Stimulated activated naive B cell treated with anti-CD40 and anti-IgM and Interleukin-4, amounts not matched to agents 10 μg/mL and 1 μg/mL and 100 μg/mL, for 72 hours (primary cell): ENCODE results near the gene TMEM98.
"Not testable (repeated sequence)": the region's sequence is repeated elsewhere in the genome, so short reads cannot be mapped to it uniquely, and the experiment has no call there.

Source experiments
- ATAC-seq, 2 donors: fragments of 150-1000 bp; cut with Tn5 transposase; replicated peaks; 2 replicates each; pipeline ENCODE4 v1.10.0; 2021; ENCODE audit warnings: moderate library complexity in 1 of 2
- DNase-seq: peaks from one replicate; pipeline ENCODE4 v3.0.0; 2021
- H3K27ac Mint-ChIP-seq: one replicate; pipeline ENCODE4 v1.8.0; 2022; ENCODE audit warnings: mild to moderate bottlenecking, mixed read lengths
- H3K27me3 Mint-ChIP-seq, 2 donors: one replicate each; pipeline ENCODE4 v1.8.0; 2022; ENCODE audit warnings: mixed read lengths in 2 of 2
- H3K36me3 Mint-ChIP-seq, 2 donors: one replicate each; pipeline ENCODE4 v1.8.0; 2022; ENCODE audit warnings: mixed read lengths in 2 of 2, mild to moderate bottlenecking in 1 of 2
- H3K4me1 Mint-ChIP-seq, 2 donors: one replicate each; pipeline ENCODE4 v1.8.0; 2022; ENCODE audit warnings: mixed read lengths in 2 of 2, mild to moderate bottlenecking in 1 of 2
- H3K4me3 Mint-ChIP-seq, 2 donors: one replicate each; pipeline ENCODE4 v1.8.0; 2022; ENCODE audit warnings: mild to moderate bottlenecking in 2 of 2, mixed read lengths in 2 of 2, moderate library complexity in 1 of 2
- H3K9me3 Mint-ChIP-seq, 2 donors: one replicate each; pipeline ENCODE4 v1.8.0; 2022; ENCODE audit warnings: mixed read lengths in 2 of 2, mild to moderate bottlenecking in 1 of 2

The TMEM98 gene

DNA sequence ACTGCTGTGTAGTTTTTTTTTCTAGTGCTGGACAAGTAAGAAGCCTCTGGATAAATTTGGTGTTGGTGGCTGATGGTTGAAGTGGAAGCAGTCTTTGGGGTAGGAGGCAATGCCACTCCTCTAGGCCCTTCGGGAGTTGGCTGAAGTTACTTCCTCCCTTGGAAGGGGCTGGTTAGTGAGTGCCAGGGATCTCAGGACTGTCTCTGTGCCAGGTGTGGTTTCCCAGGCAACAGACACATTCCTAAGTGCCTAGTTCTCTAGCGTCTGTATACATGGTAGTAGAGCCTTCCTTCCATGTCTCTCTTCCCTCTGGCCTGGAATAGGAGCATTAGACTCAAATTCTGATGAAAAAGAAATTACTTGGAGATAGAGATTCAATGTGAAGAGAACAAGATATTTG lies 15.3 kb downstream of the TMEM98 start:
- Mint-ChIP-seq H3K4me1 (no peaks in the 10 kb centered on the region), H3K9me3 (no peaks in the 10 kb centered on the region), H3K4me3 (no peak overlapping the region), H3K27ac (no peak overlapping the region), H3K27me3 (peaks cover 2 to 9% of the 10 kb centered on the region in 2 donors), H3K36me3 (no peaks in the 10 kb centered on the region)
- ATAC-seq (no peak), DNase-seq (no peak)

DNA sequence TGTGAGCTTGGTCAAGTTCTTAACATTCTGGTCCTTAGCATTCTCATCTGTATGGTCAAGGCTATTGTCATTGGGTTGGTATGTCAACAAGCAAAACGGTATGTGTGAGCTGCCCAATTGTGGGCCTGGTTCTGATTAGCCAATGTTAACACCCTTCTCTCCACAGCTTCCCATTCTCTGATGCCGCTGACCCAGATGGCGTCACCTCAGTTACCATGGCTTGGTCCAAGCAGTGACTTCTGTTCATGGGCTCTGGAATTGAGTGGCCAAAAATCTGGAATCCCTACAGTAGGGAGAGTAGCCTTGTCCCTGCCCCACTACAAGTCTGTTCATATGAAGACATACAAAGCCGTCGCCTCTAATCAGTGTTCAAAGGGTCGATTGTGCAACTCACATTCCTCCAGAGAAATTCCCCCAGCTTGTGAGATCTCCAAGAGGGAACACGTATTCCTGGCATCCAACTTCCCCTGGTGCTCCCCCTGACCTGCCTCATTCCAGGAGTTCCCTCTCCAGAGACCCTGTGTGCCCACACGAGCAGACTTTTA lies 15.8 kb downstream of the TMEM98 start:
- Mint-ChIP-seq H3K36me3 (no peaks in the 10 kb centered on the region), H3K4me3 (no peak overlapping the region), H3K4me1 (no peaks in the 10 kb centered on the region), H3K27ac (no peak overlapping the region), H3K27me3 (peaks cover 3 to 8% of the 10 kb centered on the region in 2 donors), H3K9me3 (no peaks in the 10 kb centered on the region)
- ATAC-seq: no peak
- no peak for DNase-seq

DNA sequence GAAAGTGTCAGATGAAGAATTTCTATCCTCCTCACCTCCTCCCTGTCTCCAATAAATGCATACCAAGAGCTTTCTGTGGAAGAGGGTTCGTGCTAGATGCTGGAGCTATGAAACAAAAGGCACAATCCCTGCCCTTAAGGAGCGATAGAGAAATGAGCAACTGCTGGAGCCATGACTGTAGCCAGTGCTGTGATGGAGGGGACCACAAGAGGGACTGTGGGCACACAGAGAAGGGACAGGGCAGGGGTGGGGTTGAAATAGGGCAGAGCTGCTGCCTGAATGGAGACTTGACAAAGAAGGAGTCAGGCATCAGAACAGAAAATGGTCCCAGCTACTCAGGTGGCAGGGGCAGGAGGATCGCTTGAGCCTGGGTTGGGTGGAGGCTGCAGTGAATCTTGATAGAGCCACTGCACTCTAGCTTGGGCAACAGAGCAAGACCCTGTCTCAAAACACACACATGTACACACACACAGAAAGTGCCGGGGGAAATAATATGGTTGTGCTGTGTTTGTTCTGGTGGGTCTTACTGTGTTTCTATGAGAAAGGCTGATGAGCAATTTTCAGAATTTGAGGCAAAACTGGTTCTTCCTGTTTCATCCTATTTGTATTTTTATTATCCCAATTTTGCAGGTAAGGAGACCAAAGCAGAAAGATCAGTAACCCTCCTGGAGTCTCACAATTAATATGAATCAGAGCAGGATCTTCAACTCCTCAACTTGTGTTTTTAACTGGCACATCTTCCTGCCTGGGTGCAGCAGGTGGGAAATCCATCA lies 16.5 kb downstream of the TMEM98 start:
- Mint-ChIP-seq H3K9me3 (no peaks in the 10 kb centered on the region), H3K36me3 (no peaks in the 10 kb centered on the region), H3K27ac (no peak overlapping the region), H3K4me3 (no peak overlapping the region), H3K4me1 (no peaks in the 10 kb centered on the region), H3K27me3 (peaks cover 8% of the 10 kb centered on the region in 2 donors)
- no peak for ATAC-seq
- no peak for DNase-seq

DNA sequence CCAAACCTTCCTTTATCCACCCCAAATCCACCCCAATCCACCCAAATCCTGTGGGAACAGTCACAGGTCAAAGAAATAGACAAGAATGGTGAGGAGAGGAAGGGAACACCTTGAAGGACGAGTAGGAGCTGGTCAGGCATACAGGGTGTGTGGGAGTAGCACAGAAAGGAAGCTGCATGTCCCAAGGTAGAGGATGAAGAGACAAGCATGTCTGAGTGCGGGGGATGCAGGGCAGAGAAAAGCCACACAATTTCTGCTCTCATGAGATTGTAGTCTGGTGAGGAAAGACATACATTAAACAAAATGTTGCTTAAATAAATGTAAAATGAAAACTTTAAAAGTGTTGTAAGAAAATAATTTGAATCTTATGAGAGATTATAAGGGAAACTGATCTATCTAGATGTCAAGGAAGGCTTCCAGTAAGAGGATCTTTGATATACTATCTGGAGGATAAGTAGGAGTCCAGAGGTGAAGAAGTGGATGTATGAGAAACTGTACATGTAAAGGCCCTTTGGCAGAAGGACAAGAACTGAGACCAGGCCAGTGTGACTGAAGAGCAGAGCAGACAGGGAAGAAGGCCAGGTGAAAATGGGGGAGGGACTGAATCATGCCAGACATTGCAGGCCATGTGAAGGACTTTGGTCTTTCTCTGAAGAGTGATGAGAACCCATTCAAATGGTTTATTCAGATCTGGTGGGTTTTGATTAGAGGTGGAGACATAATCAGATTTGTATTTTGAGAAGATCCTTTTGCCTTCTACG lies 18.6 kb downstream of the TMEM98 start:
- no peaks in the 10 kb centered on the region for H3K4me1 Mint-ChIP-seq
- peaks cover 9 to 10% of the 10 kb centered on the region in 2 donors for H3K27me3 Mint-ChIP-seq
- no peaks in the 10 kb centered on the region for H3K9me3 Mint-ChIP-seq
- H3K36me3 Mint-ChIP-seq: no peaks in the 10 kb centered on the region
- DNase-seq (no peak), ATAC-seq (no peak)
- H3K27ac Mint-ChIP-seq: no peak overlapping the region
- H3K4me3 Mint-ChIP-seq: no peak overlapping the region

DNA sequence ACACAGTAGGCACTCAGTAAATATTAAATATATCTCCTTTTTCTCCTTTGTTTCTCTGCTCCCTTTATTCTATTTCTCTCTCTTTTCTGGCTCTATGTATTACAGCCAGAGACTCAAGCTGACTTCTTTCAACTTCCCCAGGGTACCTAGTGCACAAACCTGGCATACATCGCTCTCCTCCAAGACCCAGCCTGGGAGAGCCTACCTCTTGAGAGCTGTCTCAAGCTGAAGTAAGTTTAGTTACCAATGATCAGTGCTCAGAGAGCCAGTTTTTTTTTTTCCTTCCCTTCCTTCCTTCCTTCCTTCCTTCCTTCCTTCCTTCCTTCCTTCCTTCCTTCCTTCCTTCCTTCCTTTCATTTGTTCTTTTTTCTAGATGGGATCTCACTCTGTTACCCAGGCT lies 19.8 kb downstream of the TMEM98 start:
- no peak overlapping the region for H3K4me3 Mint-ChIP-seq
- no peaks in the 10 kb centered on the region for H3K36me3 Mint-ChIP-seq
- H3K4me1 Mint-ChIP-seq: no peaks in the 10 kb centered on the region
- ATAC-seq: no peak
- H3K9me3 Mint-ChIP-seq: no peaks in the 10 kb centered on the region
- DNase-seq: no peak
- peaks cover 11 to 18% of the 10 kb centered on the region in 2 donors for H3K27me3 Mint-ChIP-seq
- H3K27ac Mint-ChIP-seq: no peak overlapping the region

DNA sequence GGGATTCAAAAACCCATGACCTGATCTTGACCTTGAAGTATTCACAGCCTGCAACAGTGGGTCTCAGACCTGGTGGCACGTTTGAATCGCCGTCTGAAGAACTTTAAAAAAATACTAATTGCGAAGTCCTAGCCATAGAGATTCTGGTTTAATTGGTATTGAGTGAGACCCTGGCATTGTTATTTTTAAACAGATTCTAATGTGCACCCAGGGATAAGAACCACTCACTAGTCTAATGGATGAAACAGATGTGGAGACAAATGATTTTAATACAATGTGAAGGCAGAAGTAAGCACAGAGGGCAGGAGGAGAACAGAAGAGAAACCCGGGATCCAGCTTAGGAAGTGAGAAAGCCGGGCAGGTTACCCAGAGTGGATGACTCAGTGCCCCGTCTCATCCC lies 21.2 kb downstream of the TMEM98 start:
- DNase-seq: no peak
- ATAC-seq: no peak
- no peak overlapping the region for H3K27ac Mint-ChIP-seq
- H3K36me3 Mint-ChIP-seq: no peaks in the 10 kb centered on the region
- H3K27me3 Mint-ChIP-seq: peaks cover 8 to 18% of the 10 kb centered on the region in 2 donors
- H3K4me1 Mint-ChIP-seq: no peaks in the 10 kb centered on the region
- H3K9me3 Mint-ChIP-seq: no peaks in the 10 kb centered on the region
- no peak overlapping the region for H3K4me3 Mint-ChIP-seq

DNA sequence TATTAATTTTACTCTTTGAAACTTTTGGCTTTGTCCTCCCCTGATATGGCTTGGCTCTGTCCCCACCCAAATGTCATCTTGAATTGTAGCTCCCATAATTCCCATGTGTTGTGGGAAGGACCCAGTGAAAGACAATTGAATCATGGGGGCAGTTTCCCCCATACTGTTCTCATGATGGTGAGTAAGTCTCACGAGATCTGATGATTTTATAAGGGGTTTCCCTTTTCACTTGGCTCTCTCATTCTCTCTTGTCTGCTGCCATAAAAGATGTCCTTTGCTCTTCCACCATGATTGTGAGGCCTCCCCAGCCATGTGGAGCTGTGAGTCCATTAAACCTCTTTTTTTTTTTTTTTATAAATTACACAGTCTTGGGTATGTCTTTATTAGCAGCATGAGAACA lies 24.5 kb downstream of the TMEM98 start:
- H3K9me3 Mint-ChIP-seq, ATAC-seq, DNase-seq, H3K27ac Mint-ChIP-seq, H3K36me3 Mint-ChIP-seq, H3K4me1 Mint-ChIP-seq, H3K4me3 Mint-ChIP-seq: not testable (repeated sequence)
- H3K27me3 Mint-ChIP-seq: peaks cover 6 to 18% of the 10 kb centered on the region in 2 donors

DNA sequence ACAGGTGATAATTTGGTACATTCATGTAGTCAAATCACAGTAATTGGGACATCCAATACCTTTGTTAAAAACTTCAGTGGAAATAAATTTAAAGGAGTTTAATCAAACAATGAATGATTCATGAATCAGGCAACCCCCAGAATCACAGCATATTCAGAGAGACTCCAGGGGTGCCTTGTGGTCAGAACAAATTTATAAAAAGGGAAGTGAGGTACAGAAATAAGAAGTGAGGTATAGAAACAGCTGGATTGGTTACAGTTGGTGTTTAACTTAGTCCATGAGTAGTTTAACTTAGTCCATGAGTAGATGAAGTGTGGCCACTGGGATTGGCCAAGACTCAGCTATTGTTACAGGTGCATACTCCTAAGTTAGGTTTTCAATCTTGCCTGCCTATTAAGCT lies 25.1 kb downstream of the TMEM98 start:
- H3K4me1 Mint-ChIP-seq: no peaks in the 10 kb centered on the region
- ATAC-seq: no peak
- no peaks in the 10 kb centered on the region for H3K36me3 Mint-ChIP-seq
- no peak overlapping the region for H3K27ac Mint-ChIP-seq
- no peaks in the 10 kb centered on the region for H3K9me3 Mint-ChIP-seq
- DNase-seq: no peak
- no peak overlapping the region for H3K4me3 Mint-ChIP-seq
- peaks cover 6 to 18% of the 10 kb centered on the region in 2 donors for H3K27me3 Mint-ChIP-seq

DNA sequence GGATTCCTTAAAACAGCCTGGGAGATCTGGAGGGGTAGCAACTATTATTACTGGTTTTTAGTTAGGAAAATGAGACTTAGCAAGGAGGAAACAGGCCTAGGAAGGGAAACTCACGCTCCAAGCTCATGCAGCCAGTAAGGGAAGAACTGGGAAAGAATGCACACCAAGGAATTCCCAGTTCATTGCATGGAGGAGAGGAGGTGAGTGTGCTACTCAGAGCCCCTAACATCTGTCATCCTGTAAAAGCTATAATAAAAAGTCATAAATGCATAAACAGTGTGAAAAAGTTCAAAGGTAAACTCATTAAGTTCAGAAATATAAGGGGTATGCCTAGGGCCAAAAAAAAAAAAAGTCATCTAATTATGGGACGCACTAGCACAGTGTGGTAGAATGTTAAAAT lies 25.9 kb downstream of the TMEM98 start:
- Mint-ChIP-seq H3K27me3 (peaks cover 8 to 18% of the 10 kb centered on the region in 2 donors), H3K4me1 (no peaks in the 10 kb centered on the region), H3K36me3 (no peaks in the 10 kb centered on the region), H3K4me3 (no peak overlapping the region), H3K27ac (no peak overlapping the region), H3K9me3 (no peaks in the 10 kb centered on the region)
- no peak for DNase-seq
- ATAC-seq: no peak

DNA sequence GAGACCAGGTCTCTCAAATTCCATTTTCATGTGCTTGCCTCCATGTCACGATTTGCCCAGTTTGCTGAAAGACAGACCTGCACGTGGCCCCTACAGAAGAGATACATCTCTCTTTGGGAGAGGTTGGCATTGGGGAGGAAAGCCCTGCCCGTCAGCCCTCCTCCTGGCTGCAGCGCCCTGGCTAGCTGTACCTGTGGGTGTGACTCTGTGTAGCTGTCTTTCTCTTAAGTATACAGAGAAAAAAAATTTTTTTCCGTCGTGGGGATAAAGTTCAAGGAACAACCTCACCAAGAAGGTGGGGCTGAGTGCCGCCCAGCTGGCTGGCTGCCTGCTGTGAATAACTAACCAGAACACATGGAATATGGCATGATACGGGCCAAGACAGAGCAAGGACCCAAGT lies 26.5 kb downstream of the TMEM98 start:
- no peaks in the 10 kb centered on the region for H3K9me3 Mint-ChIP-seq
- no peak overlapping the region for H3K27ac Mint-ChIP-seq
- H3K27me3 Mint-ChIP-seq: peaks cover 13 to 21% of the 10 kb centered on the region in 2 donors
- no peak for ATAC-seq
- H3K4me1 Mint-ChIP-seq: no peaks in the 10 kb centered on the region
- H3K36me3 Mint-ChIP-seq: no peaks in the 10 kb centered on the region
- DNase-seq: no peak
- no peak overlapping the region for H3K4me3 Mint-ChIP-seq

DNA sequence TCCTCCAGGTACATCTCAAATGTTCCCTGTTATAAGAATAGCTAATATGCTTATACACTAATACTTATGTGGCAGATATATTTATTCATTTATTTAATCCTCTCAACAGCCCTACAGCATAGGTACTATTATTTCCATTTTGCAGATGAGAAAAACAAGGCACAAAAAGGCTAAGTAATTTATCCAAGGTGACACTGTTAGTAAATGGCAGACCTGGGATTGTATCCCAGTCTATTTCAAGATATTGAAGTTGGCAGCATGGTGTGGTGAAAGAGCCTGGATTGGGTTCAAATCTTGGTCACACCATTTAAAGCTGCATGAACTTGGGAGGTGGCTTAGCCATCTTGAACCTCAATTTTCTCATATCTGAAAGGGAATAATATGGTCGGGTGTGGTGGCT lies 27.2 kb downstream of the TMEM98 start:
- peaks cover 16 to 28% of the 10 kb centered on the region in 2 donors for H3K27me3 Mint-ChIP-seq
- ATAC-seq: no peak
- no peaks in the 10 kb centered on the region for H3K36me3 Mint-ChIP-seq
- no peaks in the 10 kb centered on the region for H3K9me3 Mint-ChIP-seq
- H3K4me3 Mint-ChIP-seq: no peak overlapping the region
- DNase-seq: no peak
- no peaks in the 10 kb centered on the region for H3K4me1 Mint-ChIP-seq
- H3K27ac Mint-ChIP-seq: no peak overlapping the region

DNA sequence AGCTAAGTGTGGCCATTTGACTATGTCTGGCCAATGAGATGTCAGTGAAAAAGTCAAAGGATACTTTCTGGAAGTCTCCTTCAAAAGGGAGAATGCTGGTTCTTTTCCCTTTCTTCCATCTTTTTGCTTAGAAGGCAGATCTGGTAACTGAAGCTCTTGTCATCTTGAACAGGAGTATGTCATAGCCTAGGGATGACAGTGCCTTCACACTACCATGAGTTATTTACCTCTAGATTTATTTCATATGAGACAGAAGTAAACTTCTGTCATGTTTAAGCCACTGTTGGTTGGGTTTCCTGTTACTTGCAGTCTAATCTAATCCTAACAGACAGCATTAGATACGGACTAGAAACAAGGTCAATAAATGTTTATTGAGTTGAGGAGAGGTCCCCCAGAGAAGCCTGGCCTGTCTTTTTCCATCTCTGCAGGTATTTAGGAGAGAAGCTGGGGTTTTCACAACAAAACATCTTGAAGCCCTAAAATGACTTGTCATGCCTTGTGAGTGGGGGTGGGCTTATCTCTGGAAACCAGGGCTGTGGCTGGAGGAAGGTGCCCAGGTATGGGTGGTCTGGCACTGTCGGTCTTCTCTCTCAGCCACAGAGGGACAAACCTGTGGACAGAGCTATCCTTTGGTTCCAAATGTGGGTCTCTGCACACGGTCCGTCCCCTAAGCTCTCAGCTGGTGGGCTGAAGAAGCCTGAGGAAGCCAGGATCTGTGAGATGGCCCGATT lies 28.5 kb downstream of the TMEM98 start:
- H3K27ac Mint-ChIP-seq: no peak overlapping the region
- no peaks in the 10 kb centered on the region for H3K9me3 Mint-ChIP-seq
- H3K27me3 Mint-ChIP-seq: peaks cover 24 to 37% of the 10 kb centered on the region in 2 donors
- no peak overlapping the region for H3K4me3 Mint-ChIP-seq
- no peaks in the 10 kb centered on the region for H3K36me3 Mint-ChIP-seq
- DNase-seq (no peak), ATAC-seq (no peak)
- no peaks in the 10 kb centered on the region for H3K4me1 Mint-ChIP-seq

DNA sequence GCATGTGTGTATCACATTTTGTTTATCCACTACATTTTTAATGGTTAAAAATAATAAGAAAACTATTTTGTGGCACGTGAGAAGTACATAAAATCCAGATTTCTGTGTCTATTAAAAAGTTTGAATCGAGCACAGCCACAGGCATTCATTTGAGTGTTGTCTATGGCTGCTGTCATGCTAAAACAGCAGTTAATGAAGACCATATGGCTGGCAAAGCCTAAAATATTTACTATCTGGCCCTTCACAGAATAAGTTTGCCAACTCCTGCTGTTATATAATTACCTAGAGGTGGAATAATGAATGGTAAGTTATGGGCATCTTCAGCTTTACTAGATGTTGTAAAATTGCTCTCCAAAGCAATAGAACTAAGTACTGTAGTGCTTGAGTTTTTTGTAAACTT lies 30.5 kb downstream of the TMEM98 start:
- H3K27me3 Mint-ChIP-seq: peaks cover 29 to 35% of the 10 kb centered on the region in 2 donors
- H3K36me3 Mint-ChIP-seq: no peaks in the 10 kb centered on the region
- no peak for ATAC-seq
- no peaks in the 10 kb centered on the region for H3K9me3 Mint-ChIP-seq
- no peak for DNase-seq
- no peak overlapping the region for H3K27ac Mint-ChIP-seq
- H3K4me1 Mint-ChIP-seq: no peaks in the 10 kb centered on the region
- no peak overlapping the region for H3K4me3 Mint-ChIP-seq

DNA sequence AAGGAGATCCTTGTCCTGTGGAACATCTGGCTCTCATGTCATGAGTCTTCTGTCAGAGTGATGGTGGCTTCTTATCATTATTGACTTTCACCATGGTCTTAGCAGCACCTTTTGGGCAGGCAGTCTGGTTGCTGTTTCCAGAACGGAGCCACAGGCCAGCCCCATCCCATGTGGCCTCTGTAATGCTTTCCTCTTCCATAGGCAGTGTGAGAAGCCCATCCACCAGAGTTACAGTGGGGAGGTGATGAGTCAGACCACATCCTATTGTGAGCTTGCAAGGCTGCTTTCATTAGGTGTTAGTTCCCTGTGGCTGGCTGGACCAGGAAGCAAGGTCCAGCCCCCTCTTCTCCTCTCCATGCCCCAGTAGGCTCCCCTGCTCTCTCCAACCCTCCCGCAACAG lies 32.9 kb downstream of the TMEM98 start:
- DNase-seq: no peak
- H3K4me1 Mint-ChIP-seq: no peaks in the 10 kb centered on the region
- H3K27me3 Mint-ChIP-seq: peaks cover 29 to 50% of the 10 kb centered on the region in 2 donors
- no peaks in the 10 kb centered on the region for H3K9me3 Mint-ChIP-seq
- H3K4me3 Mint-ChIP-seq: no peak overlapping the region
- no peak for ATAC-seq
- H3K36me3 Mint-ChIP-seq: no peaks in the 10 kb centered on the region
- no peak overlapping the region for H3K27ac Mint-ChIP-seq
